H1 (cell line): ENCODE measurements around the gene MITF. TPM values are rescaled to one million over a fixed set of nuclear protein-coding genes. Genes with fewer than 3 reads are reported as not detected.

Experiments used
- CTCF ChIA-PET: fragments of 300-600 bp; sonication (Branson Sonifier 250); formaldehyde crosslinking; loops from one replicate; lab custom pipeline; 2021; ENCODE audit not compliant: partially characterized antibody; lab: Charles Lee
- POLR2A ChIA-PET: fragments of 300-600 bp; sonication (Branson Sonifier 250); formaldehyde crosslinking; loops from one replicate; lab custom pipeline; 2021; ENCODE audit warnings: inconsistent platforms; ENCODE audit not compliant: partially characterized antibody; lab: Charles Lee
- DNase-seq, 2 experiments: peaks; one replicate each; pipeline versions ENCODE4 v3.0.0 to v3.0.0-alpha.2; 2010 to 2022; ENCODE audit warnings: low spot score in 2 of 2, low read depth in 1 of 2, mixed read lengths in 1 of 2
- FAIRE-seq: peaks from 2 replicates; lab custom pipeline; 2011; peaks lifted over from hg19 to GRCh38; lab: Jason Lieb, UNC
- H2AFZ ChIP-seq: 2 replicates; pipeline ENCODE4 v1.8.1; 2012; ENCODE audit warnings: low read length, inconsistent platforms
- H2AK5ac ChIP-seq: 2 replicates; pipeline ENCODE4 v1.6.1; 2013; ENCODE audit warnings: low read depth, low read length
- H2BK120ac ChIP-seq: replicated peaks from 2 replicates; pipeline ENCODE3; 2013; ENCODE audit warnings: low read depth, low read length, inconsistent platforms
- H2BK12ac ChIP-seq: 2 replicates; pipeline ENCODE4 v1.6.1; 2013; ENCODE audit warnings: low read depth, low read length
- H2BK15ac ChIP-seq: 2 replicates; pipeline ENCODE4 v1.6.1; 2013; ENCODE audit warnings: low read length
- H2BK20ac ChIP-seq: 2 replicates; pipeline ENCODE4 v1.6.1; 2013; ENCODE audit warnings: low read length
- H2BK5ac ChIP-seq: 2 replicates; pipeline ENCODE4 v1.6.1; 2013; ENCODE audit warnings: low read depth, low read length
- H3K14ac ChIP-seq: 2 replicates; pipeline ENCODE4 v1.6.1; 2013; ENCODE audit warnings: inconsistent platforms; ENCODE audit not compliant: insufficient read length
- H3K18ac ChIP-seq: 2 replicates; pipeline ENCODE4 v1.6.1; 2013; ENCODE audit warnings: low read length; ENCODE audit errors: extremely low read depth
- H3K23ac ChIP-seq: 2 replicates; pipeline ENCODE4 v1.6.1; 2013; ENCODE audit warnings: inconsistent platforms; ENCODE audit not compliant: insufficient read length
- H3K23me2 ChIP-seq: 2 replicates; pipeline ENCODE4 v1.6.1; 2013; ENCODE audit warnings: low read depth, low read length
- H3K27ac ChIP-seq: 2 replicates; pipeline ENCODE4 v1.6.1; 2011; ENCODE audit warnings: low read depth, low read length, inconsistent platforms
- H3K27me3 ChIP-seq, 4 experiments: replicated peaks in 1 of 4; 1 replicate in 1 of 4; 2 replicates in 3 of 4; pipeline versions ENCODE4 v1.6.1 to v1.8.1; 2011 to 2013; ENCODE audit warnings: low read length in 3 of 4, mild to moderate bottlenecking in 3 of 4, inconsistent platforms in 2 of 4, mixed read lengths in 2 of 4, moderate library complexity in 1 of 4; ENCODE audit not compliant: control insufficient read depth in 3 of 4, insufficient read depth in 3 of 4; ENCODE audit errors: extremely low read depth in 1 of 4
- H3K36me3 ChIP-seq, 4 experiments: 2 replicates each; pipeline versions ENCODE4 v1.6.1 to v1.8.1; 2011 to 2013; ENCODE audit warnings: mild to moderate bottlenecking in 4 of 4, low read length in 3 of 4, moderate library complexity in 2 of 4, control low read depth in 1 of 4, inconsistent platforms in 1 of 4; ENCODE audit not compliant: insufficient read depth in 4 of 4, control insufficient read depth in 2 of 4
- H3K4ac ChIP-seq: replicated peaks from 2 replicates; pipeline ENCODE3; 2013; ENCODE audit warnings: low read length, low read depth, mixed read lengths, inconsistent platforms; ENCODE audit not compliant: insufficient read length
- H3K4me1 ChIP-seq, 4 experiments: replicated peaks in 1 of 4; 1 replicate in 1 of 4; 2 replicates in 3 of 4; pipeline versions ENCODE4 v1.6.1 to v1.8.1; 2011 to 2013; ENCODE audit warnings: low read length in 3 of 4, inconsistent platforms in 2 of 4, mixed read lengths in 1 of 4; ENCODE audit not compliant: insufficient read depth in 4 of 4, control insufficient read depth in 3 of 4
- H3K4me2 ChIP-seq, 2 experiments: 2 replicates each; pipeline versions ENCODE4 v1.6.1 to v1.8.1; 2011 to 2013; ENCODE audit warnings: low read depth in 2 of 2, low read length in 2 of 2, control low read depth in 1 of 2, inconsistent platforms in 1 of 2, mild to moderate bottlenecking in 1 of 2; ENCODE audit not compliant: insufficient read depth in 1 of 2
- H3K4me3 ChIP-seq, 4 experiments: fragments of 200-600, 300-600 bp in 1 of 4; sonication (generic), shearing (Covaris generic), sonication (Bioruptor Twin) in 1 of 4; 2 replicates each; pipeline versions ENCODE4 v1.5.1 to v1.8.1; 2011 to 2016; ENCODE audit warnings: low read length in 4 of 4, low read depth in 3 of 4, control low read depth in 2 of 4, inconsistent platforms in 2 of 4, mild to moderate bottlenecking in 2 of 4, mixed read lengths in 1 of 4, moderate library complexity in 1 of 4; ENCODE audit not compliant: insufficient read depth in 2 of 4; ENCODE audit errors: extremely low read depth in 1 of 4
- H3K56ac ChIP-seq: replicated peaks from 2 replicates; pipeline ENCODE3; 2013; ENCODE audit warnings: low read depth, mild to moderate bottlenecking, mixed read lengths, low read length, inconsistent platforms; ENCODE audit not compliant: insufficient read length
- H3K79me1 ChIP-seq: 2 replicates; pipeline ENCODE4 v1.6.1; 2013; ENCODE audit warnings: low read depth, low read length, control low read depth
- H3K79me2 ChIP-seq, 2 experiments: 2 replicates each; pipeline versions ENCODE4 v1.6.1 to v1.8.1; 2012 to 2013; ENCODE audit warnings: low read length in 2 of 2, mild to moderate bottlenecking in 2 of 2, inconsistent platforms in 1 of 2; ENCODE audit not compliant: insufficient read depth in 2 of 2, control insufficient read depth in 1 of 2
- H3K9ac ChIP-seq, 4 experiments: replicated peaks in 1 of 4; 1 replicate in 1 of 4; 2 replicates in 3 of 4; pipeline versions ENCODE4 v1.6.1 to v1.8.1; 2011 to 2013; ENCODE audit warnings: low read depth in 3 of 4, low read length in 3 of 4, control low read depth in 2 of 4, mild to moderate bottlenecking in 2 of 4, moderate library complexity in 2 of 4, inconsistent platforms in 1 of 4; ENCODE audit errors: extremely low read depth in 1 of 4
- H3K9me3 ChIP-seq, 2 experiments: 2 replicates each; pipeline versions ENCODE4 v1.6.1 to v1.8.1; 2012 to 2013; ENCODE audit warnings: mild to moderate bottlenecking in 2 of 2, moderate library complexity in 2 of 2, control low read depth in 1 of 2, inconsistent platforms in 1 of 2, low read depth in 1 of 2, low read length in 1 of 2, mixed read lengths in 1 of 2; ENCODE audit not compliant: insufficient read depth in 2 of 2
- H4K20me1 ChIP-seq, 2 experiments: replicated peaks in 1 of 2; 2 replicates each; pipeline versions ENCODE3 to v1.8.1; 2011 to 2013; ENCODE audit warnings: inconsistent platforms in 2 of 2, low read length in 2 of 2, mild to moderate bottlenecking in 1 of 2; ENCODE audit not compliant: insufficient read depth in 2 of 2, control insufficient read depth in 1 of 2
- H4K5ac ChIP-seq: 2 replicates; pipeline ENCODE4 v1.6.1; 2013; ENCODE audit warnings: low read length, low read depth, mixed read lengths, inconsistent platforms; ENCODE audit not compliant: insufficient read length
- H4K8ac ChIP-seq: 2 replicates; pipeline ENCODE4 v1.8.0; 2013; ENCODE audit warnings: mild to moderate bottlenecking, moderate library complexity, low read length, inconsistent platforms; ENCODE audit not compliant: insufficient read depth; ENCODE audit errors: extremely low read depth
- H4K91ac ChIP-seq: replicated peaks from 2 replicates; pipeline ENCODE3; 2013; ENCODE audit warnings: low read length, mixed read lengths, inconsistent platforms; ENCODE audit not compliant: insufficient read length
- BCL11A ChIP-seq, 2 experiments: IDR thresholded peaks; one replicate each; pipeline ENCODE4 v1.6.1; 2011; ENCODE audit warnings: low read depth in 2 of 2, low read length in 2 of 2, mild to moderate bottlenecking in 2 of 2
- EZH2 ChIP-seq: fragments of 200-600 bp; sonication (generic); IDR thresholded peaks from 2 replicates; pipeline ENCODE4 v1.7.1; 2012; ENCODE audit warnings: low read depth, mild to moderate bottlenecking, moderate library complexity, low read length, inconsistent platforms; ENCODE audit not compliant: severe bottlenecking
- JUND ChIP-seq: IDR thresholded peaks from 2 replicates; pipeline ENCODE4 v1.6.1; 2011; ENCODE audit warnings: mild to moderate bottlenecking, improper control_type of control experiment, low read length
- NANOG ChIP-seq: IDR thresholded peaks from 2 replicates; pipeline ENCODE4 v1.6.1; 2011; ENCODE audit warnings: low read length, low read depth, mild to moderate bottlenecking, inconsistent platforms; ENCODE audit not compliant: insufficient read depth, poor library complexity, severe bottlenecking
- POLR2A ChIP-seq, 2 experiments: IDR thresholded peaks; 1 replicate in 1 of 2; 2 replicates in 1 of 2; pipeline ENCODE4 v1.6.1; 2011; ENCODE audit warnings: low read depth in 2 of 2, low read length in 2 of 2, mild to moderate bottlenecking in 2 of 2; ENCODE audit errors: control extremely low read depth in 1 of 2
- RAD21 ChIP-seq, 2 experiments: IDR thresholded peaks in 1 of 2; conservative IDR thresholded peaks in 1 of 2; 2 replicates each; pipeline ENCODE4 v1.6.1; 2011; ENCODE audit warnings: low read depth in 2 of 2, low read length in 2 of 2, improper control_type of control experiment in 1 of 2, inconsistent platforms in 1 of 2, mild to moderate bottlenecking in 1 of 2, moderate library complexity in 1 of 2
- SP2 ChIP-seq: IDR thresholded peaks from 2 replicates; pipeline ENCODE4 v1.6.1; 2012; ENCODE audit warnings: mild to moderate bottlenecking, low read length, inconsistent platforms
- SRF ChIP-seq: IDR thresholded peaks from 2 replicates; pipeline ENCODE4 v1.6.1; 2011; ENCODE audit warnings: mild to moderate bottlenecking, low read depth, low read length, moderate library complexity
- ZNF274 ChIP-seq: IDR thresholded peaks from 2 replicates; pipeline ENCODE4 v1.7.0; 2012; ENCODE audit warnings: low read length, borderline replicate concordance; ENCODE audit errors: extremely low read depth
- WGBS, 2 experiments: shearing (Covaris generic) in 1 of 2; methylation state at CpG; one replicate each; pipeline versions ENCODE4 v1.1.6 to v1.1.7; 2013 to 2015; ENCODE audit warnings: low lambda C conversion rate in 2 of 2, mixed read lengths in 2 of 2, inconsistent platforms in 1 of 2, low coverage in 1 of 2, missing lambda C conversion rate in 1 of 2; ENCODE audit not compliant: insufficient replicate concordance in 2 of 2, insufficient coverage in 1 of 2, insufficient read length in 1 of 2; ENCODE audit errors: extremely low coverage in 1 of 2, missing lambda C conversion rate in 1 of 2; 5-methylcytosine and 5-hydroxymethylcytosine counted together
- polyA plus RNA-seq, 7 experiments: library from polyadenylated mRNA; depleted of rRNA in 3 of 7; stranded (reverse) in 5 of 7; unstranded in 2 of 7; fragments of >200 nt in 5 of 7; fragments of 200-250 nt in 2 of 7; gene quantifications; 1 replicate in 5 of 7; 2 replicates in 1 of 7; 4 replicates in 1 of 7; pipeline versions ENCODE4 v1.2.1 to v1.2.3, GENCODE V29; 2011 to 2013; ENCODE audit warnings: missing spikeins in 2 of 7, mixed read lengths in 2 of 7
- total RNA-seq: library from RNA; stranded (reverse); fragmentation: NEBNext Ultra II Directional; extraction: Animal tissue kit (Norgen Biotek cat#: 25700); gene quantifications from 2 replicates; pipeline ENCODE4 v1.2.1, GENCODE V29; 2021

MITF gene
- total and polyA plus RNA-seq, 2 of the 8 experiments (the other 6 are each of a cell fraction or from before 2014, with no cell fraction given), result 0.53 to 1.4 TPM

DNA sequence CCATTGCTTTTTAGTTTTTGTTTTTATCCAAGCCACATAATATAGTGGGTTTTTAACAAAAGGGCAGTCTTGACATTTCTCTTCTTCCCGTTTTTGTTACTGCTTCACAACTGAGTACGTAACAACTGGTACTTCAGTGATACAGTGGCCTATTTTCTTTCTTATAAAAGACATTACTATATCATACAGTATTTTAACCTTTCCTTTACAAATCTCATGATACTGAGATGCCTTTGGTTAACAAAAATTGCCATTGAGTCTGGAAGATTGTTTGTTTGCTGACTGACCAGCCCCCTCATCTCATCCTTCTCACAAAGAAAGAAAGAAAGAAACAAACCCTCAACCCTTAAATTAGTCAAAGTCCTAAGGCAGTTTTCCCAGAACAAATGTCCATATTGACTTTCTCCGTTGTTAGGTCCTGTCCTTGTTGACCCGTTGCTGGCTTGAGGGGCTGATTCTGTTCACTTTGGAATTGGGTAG lies 183.3 kb downstream of the MITF start:
- no peaks in the 10 kb centered on the region for H3K79me2 ChIP-seq
- H2BK12ac ChIP-seq, result no peak overlapping the region
- no peaks in the 10 kb centered on the region for H3K27me3 ChIP-seq
- H4K5ac ChIP-seq, result no peak overlapping the region
- FAIRE-seq, result no peak
- H2BK20ac ChIP-seq, result no peak overlapping the region
- TF ChIP-seq EZH2, result no peak
- no peak for TF ChIP-seq JUND
- no peak for TF ChIP-seq ZNF274
- TF ChIP-seq BCL11A (IDR thresholded peaks at IDR 0.05; ENCODE audit: low read depth in 2 of 2, low read length in 2 of 2), result no peak
- no peak for TF ChIP-seq RAD21 (IDR thresholded peaks at IDR 0.05 in 1 of 2, conservative IDR thresholded peaks at IDR 0.05 in 1 of 2; ENCODE audit: low read depth in 2 of 2, low read length in 2 of 2)
- TF ChIP-seq NANOG, result no peak
- TF ChIP-seq POLR2A (IDR thresholded peaks at IDR 0.05; ENCODE audit: control extremely low read depth in 1 of 2, low read depth in 2 of 2, low read length in 2 of 2), result no peak
- no peak for TF ChIP-seq SP2
- no peak for TF ChIP-seq SRF
- TF ChIP-seq, all 59 proteins: peak for 0
- Histone ChIP-seq H3K79me1 (no peaks in the 10 kb centered on the region), H3K9ac (no peak overlapping the region), H2BK5ac (no peak overlapping the region), H3K23ac (no peak overlapping the region), H3K9me3 (no peaks in the 10 kb centered on the region), H3K18ac (no peak overlapping the region), H3K27ac (no peak overlapping the region), H3K4me3 (no peak overlapping the region), H3K14ac (no peak overlapping the region), H3K4ac (no peak overlapping the region), H3K4me2 (no peak overlapping the region), H4K20me1 (no peaks in the 10 kb centered on the region), H3K56ac (no peak overlapping the region), H4K91ac (no peak overlapping the region), H3K23me2 (no peaks in the 10 kb centered on the region), H4K8ac (no peak overlapping the region), H2AK5ac (no peak overlapping the region), H3K36me3 (no peaks in the 10 kb centered on the region), H2BK15ac (no peak overlapping the region), H2AFZ (no peak overlapping the region), H3K4me1 (no peaks in the 10 kb centered on the region), H2BK120ac (no peak overlapping the region)
- ChIA-PET POLR2A (no interaction called here), CTCF (interaction anchor here (2.0 kb wide), 1 partner anchor 22 kb away, joined by 5 read pairs; no protein-coding TSS in a partner anchor)
- WGBS, 2 experiments, result 83% methylated on average over 4 of the region's 4 CpGs; no CpG with 5 or more reads in 1 of the 2 experiments
- no peak for DNase-seq
